ENCODE data around the gene ABI1. TPM values are rescaled to one million over a fixed set of nuclear protein-coding genes. Genes with fewer than 3 reads are reported as not detected.

Gene ABI1
- total RNA-seq, 1 donor from 2014 or later, result 43.1 TPM

- Mint-ChIP-seq H3K4me3 (no peak overlapping the region), H3K36me3 (peaks cover 34% of the 10 kb centered on the region)
- no peaks in the 10 kb centered on the region for H3K36me3 ChIP-seq
Observed at GRCh38 chr10:26738301-26738911, 122.4 kb downstream of the ABI1 start.

GRCh38 chr10:26737730-26738129 lies 123.0 kb downstream of the ABI1 start:
- peaks cover 20% of the 10 kb centered on the region for H3K4me1 Mint-ChIP-seq
- Histone ChIP-seq H3K27ac (no peak overlapping the region), H3K79me2 (ENCODE audit: low read depth) (no peaks in the 10 kb centered on the region), H2AFZ (replicated peaks) (no peak overlapping the region), H3K36me3 (no peaks in the 10 kb centered on the region), H3K4me2 (no peak overlapping the region), H3K9ac (no peak overlapping the region), H4K20me1 (ENCODE audit: low read depth) (no peaks in the 10 kb centered on the region), H3K4me3 (no peak overlapping the region), H3K4me1 (peaks cover 18% of the 10 kb centered on the region), H3K27me3 (no peaks in the 10 kb centered on the region), H3K9me3 (ENCODE audit: low read depth) (no peaks in the 10 kb centered on the region), H3F3A (ENCODE audit: low read depth) (no peaks in the 10 kb centered on the region)
- no peak for DNase-seq (ENCODE audit: low spot score)
- H3K9me3 Mint-ChIP-seq, result no peaks in the 10 kb centered on the region
- H3K27ac Mint-ChIP-seq, result no peak overlapping the region
- peaks cover 30% of the 10 kb centered on the region for H3K36me3 Mint-ChIP-seq
- H3K27me3 Mint-ChIP-seq (ENCODE audit: insufficient read depth, low read depth), result no peaks in the 10 kb centered on the region
- H3K4me3 Mint-ChIP-seq, result no peak overlapping the region
- TF ChIP-seq EZH2phosphoT487 (IDR thresholded peaks at IDR 0.05), result no peak
- TF ChIP-seq EZH2 (IDR thresholded peaks at IDR 0.05), result no peak
- TF ChIP-seq CTCF (IDR thresholded peaks at IDR 0.05), result no peak

More at GRCh38 chr10:26738301-26738911, 122.4 kb downstream of the ABI1 start:
- Histone ChIP-seq H3K27ac (no peak overlapping the region), H3K27me3 (no peaks in the 10 kb centered on the region), H3K4me3 (no peak overlapping the region), H3K4me1 (peaks cover 18% of the 10 kb centered on the region), H3K4me2 (no peak overlapping the region), H3K9me3 (ENCODE audit: low read depth) (no peaks in the 10 kb centered on the region), H3F3A (ENCODE audit: low read depth) (no peaks in the 10 kb centered on the region), H3K79me2 (ENCODE audit: low read depth) (no peaks in the 10 kb centered on the region), H3K9ac (no peak overlapping the region), H4K20me1 (ENCODE audit: low read depth) (no peaks in the 10 kb centered on the region), H2AFZ (replicated peaks) (no peak overlapping the region)
- no peaks in the 10 kb centered on the region for H3K9me3 Mint-ChIP-seq
- TF ChIP-seq EZH2 (IDR thresholded peaks at IDR 0.05), result no peak
- TF ChIP-seq CTCF (IDR thresholded peaks at IDR 0.05), result no peak
- no peak for TF ChIP-seq EZH2phosphoT487 (IDR thresholded peaks at IDR 0.05)
- peaks cover 18% of the 10 kb centered on the region for H3K4me1 Mint-ChIP-seq
- H3K27me3 Mint-ChIP-seq (ENCODE audit: insufficient read depth, low read depth), result no peaks in the 10 kb centered on the region
- DNase-seq (ENCODE audit: low spot score), result no peak
- no peak overlapping the region for H3K27ac Mint-ChIP-seq

- Histone ChIP-seq H3K9me3 (ENCODE audit: low read depth) (no peaks in the 10 kb centered on the region), H3K9ac (no peak overlapping the region), H3K4me1 (peaks cover 18% of the 10 kb centered on the region), H3K4me2 (peak overlapping the region; percentile 44), H3K27ac (no peak overlapping the region), H3K36me3 (no peaks in the 10 kb centered on the region), H4K20me1 (ENCODE audit: low read depth) (no peaks in the 10 kb centered on the region), H2AFZ (replicated peaks) (no peak overlapping the region), H3F3A (ENCODE audit: low read depth) (no peaks in the 10 kb centered on the region), H3K79me2 (ENCODE audit: low read depth) (no peaks in the 10 kb centered on the region), H3K4me3 (no peak overlapping the region), H3K27me3 (no peaks in the 10 kb centered on the region)
- Mint-ChIP-seq H3K4me1 (peaks cover 20% of the 10 kb centered on the region), H3K9me3 (no peaks in the 10 kb centered on the region), H3K36me3 (peaks cover 21% of the 10 kb centered on the region), H3K27me3 (ENCODE audit: insufficient read depth, low read depth) (peaks cover 3% of the 10 kb centered on the region), H3K27ac (peak overlapping the region; percentile 7), H3K4me3 (no peak overlapping the region)
- no peak for DNase-seq (ENCODE audit: low spot score)
- TF ChIP-seq EZH2phosphoT487 (IDR thresholded peaks at IDR 0.05) (no peak), CTCF (IDR thresholded peaks at IDR 0.05) (no peak), EZH2 (IDR thresholded peaks at IDR 0.05) (no peak)
Observed at GRCh38 chr10:26735435-26735834, 125.3 kb downstream of the ABI1 start.
